K562 (cell line): ENCODE measurements around the gene VWA8.

Experiments used
- ATF1 ChIP-seq, 2 experiments: fragments of 450-650 bp in 1 of 2; IDR thresholded peaks; 2 replicates each; pipeline ENCODE4 v1.6.1; 2016; ENCODE audit warnings: missing compliant biosample characterization in 1 of 2, missing genetic modification characterization in 1 of 2
- EGR1 ChIP-seq: fragments of 450-650 bp; conservative IDR thresholded peaks from 2 replicates; pipeline ENCODE4 v1.6.1; 2017; ENCODE audit warnings: mild to moderate bottlenecking
- ETV6 ChIP-seq, 3 experiments: fragments of 150-350 bp in 1 of 3; sonication (generic) in 1 of 3; formaldehyde crosslinking in 1 of 3; IDR thresholded peaks; 2 replicates each; pipeline versions ENCODE4 v1.6.1 to v1.8.0; 2014 to 2022; ENCODE audit warnings: borderline replicate concordance in 2 of 3, low read depth in 2 of 3, antibody characterized with exemption in 1 of 3, low read length in 1 of 3, mild to moderate bottlenecking in 1 of 3, missing genetic modification reagents in 1 of 3
- FOXP1 ChIP-seq: sonication (generic); formaldehyde crosslinking; IDR thresholded peaks from 2 replicates; pipeline ENCODE4 v1.8.0; 2022; ENCODE audit warnings: mild to moderate bottlenecking, missing genetic modification reagents
- KAT7 ChIP-seq: sonication (generic); formaldehyde crosslinking; IDR thresholded peaks from 2 replicates; pipeline ENCODE4 v1.8.0; 2022; ENCODE audit warnings: missing genetic modification reagents, mild to moderate bottlenecking, borderline replicate concordance
- RBBP5 ChIP-seq: fragments of 200-600 bp; sonication (generic); IDR thresholded peaks from 2 replicates; pipeline ENCODE4 v1.6.1; 2012; ENCODE audit warnings: borderline replicate concordance, mild to moderate bottlenecking, low read length, control low read depth, inconsistent platforms; ENCODE audit not compliant: insufficient read depth, poor library complexity, severe bottlenecking
- RFX5 ChIP-seq: IDR thresholded peaks from 2 replicates; pipeline ENCODE4 v1.6.1; 2011; ENCODE audit warnings: low read depth, mild to moderate bottlenecking, improper control_type of control experiment, low read length
- ZNF354B ChIP-seq: fragments of 250-450 bp; sonication (Bioruptor Pico); IDR thresholded peaks from 2 replicates; pipeline ENCODE4 v1.4.0; 2020
- ZNF384 ChIP-seq: IDR thresholded peaks from 2 replicates; pipeline ENCODE4 v1.6.1; 2012; ENCODE audit warnings: low read depth, low read length, improper control_type of control experiment
- TF ChIP-seq, protein P1 (sequence below), 3 experiments: IDR thresholded peaks in 2 of 3; conservative IDR thresholded peaks in 1 of 3; 2 replicates each; pipeline ENCODE4 v1.5.1; 2011 to 2012; ENCODE audit warnings: low read length in 3 of 3, mild to moderate bottlenecking in 3 of 3, control low read depth in 2 of 3, improper control_type of control experiment in 1 of 3, inconsistent platforms in 1 of 3, low read depth in 1 of 3, mixed read lengths in 1 of 3, moderate library complexity in 1 of 3; ENCODE audit not compliant: insufficient read depth in 2 of 3
- TF ChIP-seq, protein P2 (sequence below): fragments of 250-450 bp; sonication (Bioruptor Pico); IDR thresholded peaks from 2 replicates; pipeline ENCODE4 v1.4.0; 2020; ENCODE audit warnings: mild to moderate bottlenecking, moderate library complexity
- TF ChIP-seq, protein P3 (sequence below): fragments of 250-450 bp; sonication (Bioruptor Pico); IDR thresholded peaks from 2 replicates; pipeline ENCODE4 v1.9.0; 2021; ENCODE audit warnings: mild to moderate bottlenecking, inconsistent platforms
- TF ChIP-seq, protein P4 (sequence below): sonication (generic); IDR thresholded peaks from 2 replicates; pipeline ENCODE4 v1.6.1; 2016

DNA sequence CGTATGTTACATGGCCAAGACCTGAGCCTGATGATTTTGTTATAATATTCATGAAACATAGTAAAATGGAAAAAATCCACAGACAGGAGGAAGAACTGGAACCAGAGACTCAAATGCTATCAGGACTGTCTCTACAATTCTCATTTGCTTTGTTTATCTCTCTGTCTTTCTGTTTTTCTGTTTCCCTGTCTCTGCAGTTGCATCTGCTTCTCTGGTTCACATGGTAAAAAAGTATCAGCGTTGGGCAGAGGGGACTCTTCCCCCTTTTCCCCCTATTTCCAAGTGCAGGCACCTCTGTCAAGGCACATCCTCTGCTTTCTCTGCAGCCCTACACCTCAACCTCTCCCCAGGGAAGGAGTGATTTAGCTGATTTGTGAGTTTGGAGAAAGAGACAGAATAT, 41.2 kb upstream of the VWA8 start:
- TF ChIP-seq KAT7 (CRISPR knock-in tag) (no peak), ZNF384 (no peak), RFX5 (no peak), EGR1 (no peak), FOXP1 (CRISPR knock-in tag) (no peak), RBBP5 (no peak), ZNF354B (CRISPR knock-in tag) (no peak), ETV6 (IDR thresholded peaks at IDR 0.05; ENCODE audit: borderline replicate concordance in 1 of 2, low read depth in 2 of 2, low read length in 1 of 2) (no peak), ETV6 (CRISPR knock-in tag; IDR thresholded peaks at IDR 0.05; ENCODE audit: borderline replicate concordance) (no peak), ATF1 (CRISPR knock-in tag; IDR thresholded peaks at IDR 0.05) (no peak), ATF1 (tag; IDR thresholded peaks at IDR 0.05) (no peak)
- TF ChIP-seq, protein P1, sequence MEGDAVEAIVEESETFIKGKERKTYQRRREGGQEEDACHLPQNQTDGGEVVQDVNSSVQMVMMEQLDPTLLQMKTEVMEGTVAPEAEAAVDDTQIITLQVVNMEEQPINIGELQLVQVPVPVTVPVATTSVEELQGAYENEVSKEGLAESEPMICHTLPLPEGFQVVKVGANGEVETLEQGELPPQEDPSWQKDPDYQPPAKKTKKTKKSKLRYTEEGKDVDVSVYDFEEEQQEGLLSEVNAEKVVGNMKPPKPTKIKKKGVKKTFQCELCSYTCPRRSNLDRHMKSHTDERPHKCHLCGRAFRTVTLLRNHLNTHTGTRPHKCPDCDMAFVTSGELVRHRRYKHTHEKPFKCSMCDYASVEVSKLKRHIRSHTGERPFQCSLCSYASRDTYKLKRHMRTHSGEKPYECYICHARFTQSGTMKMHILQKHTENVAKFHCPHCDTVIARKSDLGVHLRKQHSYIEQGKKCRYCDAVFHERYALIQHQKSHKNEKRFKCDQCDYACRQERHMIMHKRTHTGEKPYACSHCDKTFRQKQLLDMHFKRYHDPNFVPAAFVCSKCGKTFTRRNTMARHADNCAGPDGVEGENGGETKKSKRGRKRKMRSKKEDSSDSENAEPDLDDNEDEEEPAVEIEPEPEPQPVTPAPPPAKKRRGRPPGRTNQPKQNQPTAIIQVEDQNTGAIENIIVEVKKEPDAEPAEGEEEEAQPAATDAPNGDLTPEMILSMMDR (IDR thresholded peaks at IDR 0.05 in 2 of 3, conservative IDR thresholded peaks at IDR 0.05 in 1 of 3; ENCODE audit: insufficient read depth in 2 of 3, low read depth in 1 of 3, low read length in 3 of 3) = no peak
- TF ChIP-seq, protein P2, sequence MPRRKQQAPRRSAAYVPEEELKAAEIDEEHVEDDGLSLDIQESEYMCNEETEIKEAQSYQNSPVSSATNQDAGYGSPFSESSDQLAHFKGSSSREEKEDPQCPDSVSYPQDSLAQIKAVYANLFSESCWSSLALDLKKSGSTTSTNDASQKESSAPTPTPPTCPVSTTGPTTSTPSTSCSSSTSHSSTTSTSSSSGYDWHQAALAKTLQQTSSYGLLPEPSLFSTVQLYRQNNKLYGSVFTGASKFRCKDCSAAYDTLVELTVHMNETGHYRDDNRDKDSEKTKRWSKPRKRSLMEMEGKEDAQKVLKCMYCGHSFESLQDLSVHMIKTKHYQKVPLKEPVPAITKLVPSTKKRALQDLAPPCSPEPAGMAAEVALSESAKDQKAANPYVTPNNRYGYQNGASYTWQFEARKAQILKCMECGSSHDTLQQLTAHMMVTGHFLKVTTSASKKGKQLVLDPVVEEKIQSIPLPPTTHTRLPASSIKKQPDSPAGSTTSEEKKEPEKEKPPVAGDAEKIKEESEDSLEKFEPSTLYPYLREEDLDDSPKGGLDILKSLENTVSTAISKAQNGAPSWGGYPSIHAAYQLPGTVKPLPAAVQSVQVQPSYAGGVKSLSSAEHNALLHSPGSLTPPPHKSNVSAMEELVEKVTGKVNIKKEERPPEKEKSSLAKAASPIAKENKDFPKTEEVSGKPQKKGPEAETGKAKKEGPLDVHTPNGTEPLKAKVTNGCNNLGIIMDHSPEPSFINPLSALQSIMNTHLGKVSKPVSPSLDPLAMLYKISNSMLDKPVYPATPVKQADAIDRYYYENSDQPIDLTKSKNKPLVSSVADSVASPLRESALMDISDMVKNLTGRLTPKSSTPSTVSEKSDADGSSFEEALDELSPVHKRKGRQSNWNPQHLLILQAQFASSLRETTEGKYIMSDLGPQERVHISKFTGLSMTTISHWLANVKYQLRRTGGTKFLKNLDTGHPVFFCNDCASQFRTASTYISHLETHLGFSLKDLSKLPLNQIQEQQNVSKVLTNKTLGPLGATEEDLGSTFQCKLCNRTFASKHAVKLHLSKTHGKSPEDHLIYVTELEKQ (CRISPR knock-in tag) = no peak
- TF ChIP-seq, protein P3, sequence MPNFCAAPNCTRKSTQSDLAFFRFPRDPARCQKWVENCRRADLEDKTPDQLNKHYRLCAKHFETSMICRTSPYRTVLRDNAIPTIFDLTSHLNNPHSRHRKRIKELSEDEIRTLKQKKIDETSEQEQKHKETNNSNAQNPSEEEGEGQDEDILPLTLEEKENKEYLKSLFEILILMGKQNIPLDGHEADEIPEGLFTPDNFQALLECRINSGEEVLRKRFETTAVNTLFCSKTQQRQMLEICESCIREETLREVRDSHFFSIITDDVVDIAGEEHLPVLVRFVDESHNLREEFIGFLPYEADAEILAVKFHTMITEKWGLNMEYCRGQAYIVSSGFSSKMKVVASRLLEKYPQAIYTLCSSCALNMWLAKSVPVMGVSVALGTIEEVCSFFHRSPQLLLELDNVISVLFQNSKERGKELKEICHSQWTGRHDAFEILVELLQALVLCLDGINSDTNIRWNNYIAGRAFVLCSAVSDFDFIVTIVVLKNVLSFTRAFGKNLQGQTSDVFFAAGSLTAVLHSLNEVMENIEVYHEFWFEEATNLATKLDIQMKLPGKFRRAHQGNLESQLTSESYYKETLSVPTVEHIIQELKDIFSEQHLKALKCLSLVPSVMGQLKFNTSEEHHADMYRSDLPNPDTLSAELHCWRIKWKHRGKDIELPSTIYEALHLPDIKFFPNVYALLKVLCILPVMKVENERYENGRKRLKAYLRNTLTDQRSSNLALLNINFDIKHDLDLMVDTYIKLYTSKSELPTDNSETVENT = no peak
- TF ChIP-seq, protein P4, sequence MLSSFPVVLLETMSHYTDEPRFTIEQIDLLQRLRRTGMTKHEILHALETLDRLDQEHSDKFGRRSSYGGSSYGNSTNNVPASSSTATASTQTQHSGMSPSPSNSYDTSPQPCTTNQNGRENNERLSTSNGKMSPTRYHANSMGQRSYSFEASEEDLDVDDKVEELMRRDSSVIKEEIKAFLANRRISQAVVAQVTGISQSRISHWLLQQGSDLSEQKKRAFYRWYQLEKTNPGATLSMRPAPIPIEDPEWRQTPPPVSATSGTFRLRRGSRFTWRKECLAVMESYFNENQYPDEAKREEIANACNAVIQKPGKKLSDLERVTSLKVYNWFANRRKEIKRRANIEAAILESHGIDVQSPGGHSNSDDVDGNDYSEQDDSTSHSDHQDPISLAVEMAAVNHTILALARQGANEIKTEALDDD = no peak
